Measurements from ENCODE around the gene TMEM123.

GRCh38 chr11:102438311-102439062 lies 14.1 kb downstream of the TMEM123 start:
- TF ChIP-seq CTCF (IDR thresholded peaks at IDR 0.05) (no peak), POLR2A (IDR thresholded peaks at IDR 0.05) (no peak), POLR2AphosphoS5 (IDR thresholded peaks at IDR 0.05; ENCODE audit: insufficient read depth in 1 of 2, low read depth in 1 of 2) (no peak)
